GM12801 (cell line): ENCODE measurements around the gene MIR17HG.

ENCODE experiments used
- TF ChIP-seq, protein P1 (sequence below): IDR thresholded peaks from one replicate; pipeline ENCODE4 v1.5.1; 2011; ENCODE audit warnings: control low read depth; ENCODE audit not compliant: insufficient read length; ENCODE audit errors: extremely low read depth

MIR17HG gene

DNA sequence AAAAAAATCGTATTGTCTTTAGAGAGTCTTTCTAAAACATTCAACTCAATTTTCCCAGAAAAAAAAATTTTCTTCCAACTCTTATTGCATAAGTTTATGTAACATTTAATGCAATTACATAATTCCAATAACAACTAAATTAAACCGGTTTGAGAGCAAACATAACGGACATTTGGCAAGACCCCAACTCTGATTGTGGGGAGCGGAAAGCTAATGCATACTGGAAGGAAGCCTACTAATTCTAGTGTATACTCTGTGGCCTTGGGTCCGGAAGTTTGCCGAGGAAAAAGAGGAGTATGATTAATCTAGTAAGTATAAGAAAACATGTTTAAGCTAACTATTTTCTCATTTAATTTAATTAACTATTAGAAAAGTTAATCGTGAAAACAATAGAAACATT, 21.3 kb upstream of the MIR17HG start:
- TF ChIP-seq, protein P1, sequence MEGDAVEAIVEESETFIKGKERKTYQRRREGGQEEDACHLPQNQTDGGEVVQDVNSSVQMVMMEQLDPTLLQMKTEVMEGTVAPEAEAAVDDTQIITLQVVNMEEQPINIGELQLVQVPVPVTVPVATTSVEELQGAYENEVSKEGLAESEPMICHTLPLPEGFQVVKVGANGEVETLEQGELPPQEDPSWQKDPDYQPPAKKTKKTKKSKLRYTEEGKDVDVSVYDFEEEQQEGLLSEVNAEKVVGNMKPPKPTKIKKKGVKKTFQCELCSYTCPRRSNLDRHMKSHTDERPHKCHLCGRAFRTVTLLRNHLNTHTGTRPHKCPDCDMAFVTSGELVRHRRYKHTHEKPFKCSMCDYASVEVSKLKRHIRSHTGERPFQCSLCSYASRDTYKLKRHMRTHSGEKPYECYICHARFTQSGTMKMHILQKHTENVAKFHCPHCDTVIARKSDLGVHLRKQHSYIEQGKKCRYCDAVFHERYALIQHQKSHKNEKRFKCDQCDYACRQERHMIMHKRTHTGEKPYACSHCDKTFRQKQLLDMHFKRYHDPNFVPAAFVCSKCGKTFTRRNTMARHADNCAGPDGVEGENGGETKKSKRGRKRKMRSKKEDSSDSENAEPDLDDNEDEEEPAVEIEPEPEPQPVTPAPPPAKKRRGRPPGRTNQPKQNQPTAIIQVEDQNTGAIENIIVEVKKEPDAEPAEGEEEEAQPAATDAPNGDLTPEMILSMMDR, result no peak

DNA sequence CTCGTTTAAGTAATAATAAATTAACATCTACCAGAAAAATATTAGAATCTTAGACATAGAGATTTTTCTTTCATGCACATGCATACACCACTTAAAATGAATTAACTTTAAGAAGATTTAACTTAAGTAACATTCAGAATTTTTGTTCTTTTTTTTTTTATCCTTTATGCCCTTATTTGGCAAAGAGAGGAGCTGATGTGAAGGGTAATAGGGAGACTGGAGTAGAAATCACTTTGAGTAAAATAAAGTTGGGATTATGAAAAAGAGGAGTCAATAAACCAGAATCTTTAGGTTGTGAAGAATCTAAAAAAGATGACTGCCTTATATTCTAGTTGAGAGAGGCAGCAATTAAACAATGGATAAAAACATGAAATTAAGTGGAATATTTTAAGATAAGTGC, 18.8 kb upstream of the MIR17HG start:
- TF ChIP-seq, protein P1, result no peak

DNA sequence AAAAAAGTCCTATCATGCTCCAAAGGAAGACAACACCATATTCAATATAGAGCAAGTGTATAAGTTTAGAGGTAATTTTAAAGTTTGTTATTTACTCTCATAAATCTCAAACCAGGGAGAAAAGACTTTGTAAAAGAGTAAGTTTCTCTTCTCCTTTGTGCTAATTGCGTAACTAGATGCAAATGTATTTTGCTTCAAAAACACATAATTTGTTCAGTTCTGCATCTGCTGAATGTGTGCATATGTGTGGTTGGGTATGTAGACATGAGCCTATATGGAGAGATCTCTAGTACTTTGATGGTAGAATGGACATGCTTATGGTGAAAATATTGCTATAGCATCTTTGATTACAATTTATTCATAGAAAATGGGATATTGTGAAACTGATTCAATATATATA, 17.8 kb upstream of the MIR17HG start:
- TF ChIP-seq, protein P1, result no peak

DNA sequence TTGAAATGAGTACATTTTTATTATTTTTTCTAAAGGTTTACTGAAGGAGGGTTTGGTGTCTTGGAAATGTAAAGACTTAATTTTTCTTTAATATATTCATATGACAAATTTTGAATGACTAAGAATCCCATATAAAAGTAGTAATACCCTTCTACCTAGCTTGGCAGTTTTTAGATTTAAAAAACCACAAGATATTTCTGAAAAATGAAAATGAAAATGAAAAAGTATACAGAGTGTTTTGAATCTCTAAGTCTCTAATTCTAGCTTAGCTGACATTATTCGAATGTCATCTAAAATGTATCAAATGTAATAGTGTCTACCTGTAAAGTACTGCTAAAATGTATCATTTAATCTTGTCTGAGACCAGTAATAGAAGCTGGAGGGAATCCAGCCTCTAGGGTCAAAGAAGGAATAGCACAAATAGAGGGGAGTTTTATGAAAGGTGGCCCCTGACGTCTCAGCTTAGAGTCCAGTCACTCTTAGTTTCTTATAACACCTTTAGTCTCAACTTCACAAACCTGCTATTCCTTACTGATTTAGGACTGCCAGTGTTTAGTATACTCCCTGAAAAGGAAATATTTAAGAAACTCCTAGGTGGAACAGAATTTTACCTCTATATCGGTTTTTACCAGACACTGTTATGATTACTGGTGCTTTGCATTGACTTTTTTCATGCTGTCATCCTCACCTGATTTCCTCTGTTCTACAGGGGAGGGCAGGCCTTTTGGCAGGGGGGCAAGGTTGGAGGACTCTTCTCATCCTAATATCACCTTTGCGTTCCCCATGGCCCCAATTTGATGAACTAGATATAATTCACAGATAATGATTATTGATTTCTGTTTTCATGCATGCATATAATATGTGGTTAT, 16.2 kb upstream of the MIR17HG start:
- TF ChIP-seq, protein P1, result no peak

DNA sequence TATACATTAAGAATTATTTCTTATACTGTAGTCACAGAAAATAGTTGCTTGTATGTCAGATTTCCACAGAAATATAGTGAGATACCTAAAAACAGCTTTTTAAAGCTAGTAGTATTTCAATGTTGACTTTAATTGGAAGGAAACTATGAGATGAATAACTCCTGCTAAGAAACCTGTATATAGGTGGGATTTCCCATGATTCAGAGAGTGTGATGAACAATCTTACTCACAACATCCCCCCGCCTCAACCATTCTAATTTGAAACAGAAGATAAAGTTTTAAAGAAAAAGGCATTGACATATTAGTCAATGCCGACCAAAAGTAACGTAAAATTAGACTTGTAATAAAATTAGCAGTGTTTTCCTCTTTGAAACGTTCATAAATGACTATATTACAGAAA, 1.4 kb upstream of the MIR17HG start:
- TF ChIP-seq, protein P1, result no peak

DNA sequence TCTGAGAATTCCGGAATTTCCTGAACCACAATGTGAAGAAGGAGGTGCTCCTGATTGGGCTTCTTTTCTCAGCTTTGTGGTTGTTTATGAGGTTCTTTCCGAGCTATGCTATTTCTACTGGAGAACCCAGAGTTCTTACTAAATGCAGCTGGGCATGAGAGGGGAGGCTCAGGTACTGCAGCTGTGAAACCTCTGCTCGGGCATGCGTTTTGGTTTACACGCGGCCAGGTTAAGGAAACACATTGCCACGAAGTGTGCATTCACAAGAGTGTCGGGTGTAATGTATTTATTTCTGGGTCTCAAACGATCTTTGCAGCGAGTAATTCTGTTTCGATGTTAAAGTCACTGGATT, 661 bp upstream of the MIR17HG start:
- TF ChIP-seq, protein P1, result no peak

DNA sequence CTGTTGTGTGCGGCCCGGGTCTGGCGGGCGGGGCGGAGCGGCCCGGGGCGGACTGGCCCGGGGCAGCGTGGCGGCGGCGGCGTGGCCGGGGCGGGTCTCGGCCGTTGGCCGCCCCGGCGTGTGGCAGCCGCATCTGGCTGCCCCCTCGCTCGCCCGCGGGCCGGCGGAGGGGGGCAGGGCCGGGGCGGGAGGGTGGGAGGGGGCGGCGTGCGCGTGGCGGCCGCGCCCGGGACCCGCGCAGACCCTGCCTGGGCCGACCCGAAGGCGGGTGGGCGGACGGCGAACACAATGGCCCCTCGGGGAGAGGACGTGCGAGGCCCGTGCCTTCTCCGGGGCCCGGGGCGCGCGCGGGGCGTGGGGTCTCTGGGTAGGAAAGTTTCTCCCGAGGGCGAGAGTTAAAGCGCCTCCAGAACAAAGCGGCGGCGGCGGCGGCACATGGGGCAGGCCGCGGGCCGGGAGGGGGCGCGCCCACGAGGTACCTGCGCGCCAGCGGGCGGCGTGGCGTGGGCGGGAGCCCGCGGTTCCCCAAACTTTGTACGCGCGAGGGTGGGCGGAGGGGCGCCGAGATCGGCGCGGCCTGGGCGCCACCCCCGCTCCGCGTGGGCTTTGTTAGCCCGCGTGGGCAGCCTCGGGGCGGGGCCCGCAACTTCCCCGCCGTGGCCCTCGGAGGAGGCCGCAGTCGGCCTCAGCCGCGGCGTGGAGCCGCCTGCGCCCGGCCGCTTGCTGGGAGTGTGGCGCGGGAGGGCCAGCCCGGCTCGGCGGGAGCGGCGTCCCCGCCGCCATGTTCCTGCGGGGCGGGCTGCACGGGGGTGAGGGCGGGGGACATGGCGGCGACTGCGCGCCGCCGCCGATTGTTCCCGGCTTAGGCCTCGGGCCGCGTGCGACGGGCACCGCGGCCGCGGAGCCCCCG, 764 bp downstream of the MIR17HG start:
- TF ChIP-seq, protein P1, result no peak
